ENCODE data around the gene SORBS1. TPM values are rescaled to one million over a fixed set of nuclear protein-coding genes. Genes with fewer than 3 reads are reported as not detected.
A peak's percentile ranks its signal among the peaks of the same experiment; 100 is the strongest.

Gene SORBS1
- total RNA-seq, 1 experiment from 2014 or later = 39.9 TPM

- Mint-ChIP-seq H3K27me3 (ENCODE audit: low read depth) (no peaks in the 10 kb centered on the region), H3K4me3 (no peak overlapping the region), H3K4me1 (peaks cover 55% of the 10 kb centered on the region), H3K36me3 (no peaks in the 10 kb centered on the region), H3K9me3 (no peaks in the 10 kb centered on the region), H3K27ac (peak overlapping the region; percentile 78; the same call in 1 of the 2 replicates)
- no peak for DNase-seq (ENCODE audit: low spot score)
- ATAC-seq = no peak
- POLR2A ChIA-PET = interaction anchor here (0.8 kb wide), 1 partner anchor 20 kb away, joined by 3 read pairs; no protein-coding TSS in a partner anchor
- CTCF ChIA-PET = interaction anchor here (1.0 to 1.2 kb wide), 2 partner anchors 18 to 104 kb away, joined by 3 read pairs; no protein-coding TSS in a partner anchor
- no peak for TF ChIP-seq ZSCAN18 (CRISPR knock-in tag; IDR thresholded peaks at IDR 0.05)
- TF ChIP-seq SMAD3 (CRISPR knock-in tag; IDR thresholded peaks at IDR 0.05; ENCODE audit: borderline replicate concordance) = no peak
- no peak for TF ChIP-seq FOXP4 (CRISPR knock-in tag; IDR thresholded peaks at IDR 0.05)
- no peak for TF ChIP-seq MXD4 (CRISPR knock-in tag; IDR thresholded peaks at IDR 0.05; ENCODE audit: borderline replicate concordance)
- TF ChIP-seq MYBL2 (CRISPR knock-in tag; IDR thresholded peaks at IDR 0.05) = no peak
- TF ChIP-seq ATF6 (CRISPR knock-in tag; IDR thresholded peaks at IDR 0.05) = no peak
- TF ChIP-seq ZNF317 (CRISPR knock-in tag; IDR thresholded peaks at IDR 0.05; ENCODE audit: borderline replicate concordance, low read depth) = no peak
- TF ChIP-seq PREB (CRISPR knock-in tag; IDR thresholded peaks at IDR 0.05; ENCODE audit: borderline replicate concordance) = no peak
- no peak for TF ChIP-seq RORB (CRISPR knock-in tag; IDR thresholded peaks at IDR 0.05)
- TF ChIP-seq E2F1 (CRISPR knock-in tag; IDR thresholded peaks at IDR 0.05) = no peak
- no peak for TF ChIP-seq PRRX2 (CRISPR knock-in tag; IDR thresholded peaks at IDR 0.05)
- no peak for TF ChIP-seq HMGA2 (CRISPR knock-in tag; IDR thresholded peaks at IDR 0.05)
- no peak for TF ChIP-seq STAT6 (CRISPR knock-in tag; conservative IDR thresholded peaks at IDR 0.05; ENCODE audit: low read depth)
- TF ChIP-seq ETV6 (CRISPR knock-in tag; IDR thresholded peaks at IDR 0.05) = no peak
- TF ChIP-seq NR3C1 (CRISPR knock-in tag; conservative IDR thresholded peaks at IDR 0.05; ENCODE audit: low read depth) = no peak
- TF ChIP-seq CREB1 (CRISPR knock-in tag; IDR thresholded peaks at IDR 0.05) = no peak
- TF ChIP-seq ATF2 (CRISPR knock-in tag; IDR thresholded peaks at IDR 0.05; ENCODE audit: borderline replicate concordance, low read depth) = no peak
These were observed 64.2 kb downstream of the SORBS1 start for GRCh38 chr10:95496951-95497350.

All from WTC11 (cell line).